ENCODE measurements around the gene RBM4B.

Gene RBM4B

GRCh38 chr11:66705587-66706335 lies 28.1 kb upstream of the RBM4B start:
- DNase-seq (ENCODE audit: low read depth, low spot score): no peak
- TF ChIP-seq SUZ12 (IDR thresholded peaks at IDR 0.05; ENCODE audit: extremely low read depth, insufficient read depth, insufficient read length) (no peak), ZNF274 (IDR thresholded peaks at IDR 0.05; ENCODE audit: low read depth, low read length) (no peak), YY1 (IDR thresholded peaks at IDR 0.05; ENCODE audit: insufficient read depth, insufficient read length) (no peak)
- peaks cover 13% of the 10 kb centered on the region for H3K4me1 ChIP-seq (ENCODE audit: insufficient read depth, insufficient read length)
- H3K4me3 ChIP-seq (ENCODE audit: insufficient read length, low read depth): no peak overlapping the region
- H3K36me3 ChIP-seq (ENCODE audit: insufficient read depth, insufficient read length, low read length): peaks cover 79% of the 10 kb centered on the region
- no peaks in the 10 kb centered on the region for H3K9me3 ChIP-seq (ENCODE audit: insufficient read depth, low read length)
- no peaks in the 10 kb centered on the region for H3K27me3 ChIP-seq (ENCODE audit: insufficient read depth, insufficient read length)
- no peak overlapping the region for H3K9ac ChIP-seq (ENCODE audit: insufficient read length, low read depth)

- DNase-seq (ENCODE audit: low read depth, low spot score): no peak
- no peaks in the 10 kb centered on the region for H3K27me3 ChIP-seq (ENCODE audit: insufficient read depth, insufficient read length)
- H3K36me3 ChIP-seq (ENCODE audit: insufficient read depth, insufficient read length, low read length): peaks cover 80% of the 10 kb centered on the region
- H3K4me3 ChIP-seq (ENCODE audit: insufficient read length, low read depth): no peak overlapping the region
- H3K4me1 ChIP-seq (ENCODE audit: insufficient read depth, insufficient read length): peaks cover 13% of the 10 kb centered on the region
- peak overlapping the region; percentile 18 for H3K9ac ChIP-seq (ENCODE audit: insufficient read length, low read depth)
- H3K9me3 ChIP-seq (ENCODE audit: insufficient read depth, low read length): no peaks in the 10 kb centered on the region
- TF ChIP-seq ZNF274 (IDR thresholded peaks at IDR 0.05; ENCODE audit: low read depth, low read length): no peak
- TF ChIP-seq SUZ12 (IDR thresholded peaks at IDR 0.05; ENCODE audit: extremely low read depth, insufficient read depth, insufficient read length): no peak
- TF ChIP-seq YY1 (IDR thresholded peaks at IDR 0.05; ENCODE audit: insufficient read depth, insufficient read length): no peak
Measured at GRCh38 chr11:66704659-66705360, 27.1 kb upstream of the RBM4B start.

GRCh38 chr11:66701432-66702240 lies 23.9 kb upstream of the RBM4B start:
- peaks cover 13% of the 10 kb centered on the region for H3K4me1 ChIP-seq (ENCODE audit: insufficient read depth, insufficient read length)
- H3K36me3 ChIP-seq (ENCODE audit: insufficient read depth, insufficient read length, low read length): peaks cover 82% of the 10 kb centered on the region
- TF ChIP-seq YY1 (IDR thresholded peaks at IDR 0.05; ENCODE audit: insufficient read depth, insufficient read length): no peak
- no peak for DNase-seq (ENCODE audit: low read depth, low spot score)
- H3K4me3 ChIP-seq (ENCODE audit: insufficient read length, low read depth): no peak overlapping the region
- no peaks in the 10 kb centered on the region for H3K9me3 ChIP-seq (ENCODE audit: insufficient read depth, low read length)
- H3K27me3 ChIP-seq (ENCODE audit: insufficient read depth, insufficient read length): no peaks in the 10 kb centered on the region
- no peak overlapping the region for H3K9ac ChIP-seq (ENCODE audit: insufficient read length, low read depth)

GRCh38 chr11:66700742-66701141 lies 23.1 kb upstream of the RBM4B start:
- no peak for DNase-seq (ENCODE audit: low read depth, low spot score)
- peaks cover 84% of the 10 kb centered on the region for H3K36me3 ChIP-seq (ENCODE audit: insufficient read depth, insufficient read length, low read length)
- H3K9me3 ChIP-seq (ENCODE audit: insufficient read depth, low read length): no peaks in the 10 kb centered on the region
- no peak overlapping the region for H3K9ac ChIP-seq (ENCODE audit: insufficient read length, low read depth)
- H3K4me3 ChIP-seq (ENCODE audit: insufficient read length, low read depth): no peak overlapping the region
- no peak for TF ChIP-seq YY1 (IDR thresholded peaks at IDR 0.05; ENCODE audit: insufficient read depth, insufficient read length)
- no peak for TF ChIP-seq SUZ12 (IDR thresholded peaks at IDR 0.05; ENCODE audit: extremely low read depth, insufficient read depth, insufficient read length)
- TF ChIP-seq ZNF274 (IDR thresholded peaks at IDR 0.05; ENCODE audit: low read depth, low read length): no peak
- no peaks in the 10 kb centered on the region for H3K27me3 ChIP-seq (ENCODE audit: insufficient read depth, insufficient read length)
- peaks cover 13% of the 10 kb centered on the region for H3K4me1 ChIP-seq (ENCODE audit: insufficient read depth, insufficient read length)

- Histone ChIP-seq H3K4me3 (ENCODE audit: insufficient read length, low read depth) (no peak overlapping the region), H3K36me3 (ENCODE audit: insufficient read depth, insufficient read length, low read length) (peaks cover 84% of the 10 kb centered on the region), H3K4me1 (ENCODE audit: insufficient read depth, insufficient read length) (peaks cover 10% of the 10 kb centered on the region), H3K9me3 (ENCODE audit: insufficient read depth, low read length) (no peaks in the 10 kb centered on the region), H3K9ac (ENCODE audit: insufficient read length, low read depth) (no peak overlapping the region), H3K27me3 (ENCODE audit: insufficient read depth, insufficient read length) (no peaks in the 10 kb centered on the region)
- no peak for TF ChIP-seq ZNF274 (IDR thresholded peaks at IDR 0.05; ENCODE audit: low read depth, low read length)
- no peak for TF ChIP-seq SUZ12 (IDR thresholded peaks at IDR 0.05; ENCODE audit: extremely low read depth, insufficient read depth, insufficient read length)
- no peak for DNase-seq (ENCODE audit: low read depth, low spot score)
Measured at GRCh38 chr11:66700337-66700736, 22.6 kb upstream of the RBM4B start.

- no peak overlapping the region for H3K9ac ChIP-seq (ENCODE audit: insufficient read length, low read depth)
- H3K4me3 ChIP-seq (ENCODE audit: insufficient read length, low read depth): no peak overlapping the region
- TF ChIP-seq ZNF274 (IDR thresholded peaks at IDR 0.05; ENCODE audit: low read depth, low read length): no peak
- TF ChIP-seq SUZ12 (IDR thresholded peaks at IDR 0.05; ENCODE audit: extremely low read depth, insufficient read depth, insufficient read length): no peak
Measured at GRCh38 chr11:66698491-66698890, 20.8 kb upstream of the RBM4B start.

GRCh38 chr11:66697988-66698387 lies 20.3 kb upstream of the RBM4B start:
- DNase-seq (ENCODE audit: low read depth, low spot score): no peak
- Histone ChIP-seq H3K9me3 (ENCODE audit: insufficient read depth, low read length) (no peaks in the 10 kb centered on the region), H3K36me3 (ENCODE audit: insufficient read depth, insufficient read length, low read length) (peaks cover 86% of the 10 kb centered on the region), H3K9ac (ENCODE audit: insufficient read length, low read depth) (no peak overlapping the region), H3K27me3 (ENCODE audit: insufficient read depth, insufficient read length) (no peaks in the 10 kb centered on the region), H3K4me1 (ENCODE audit: insufficient read depth, insufficient read length) (no peaks in the 10 kb centered on the region), H3K4me3 (ENCODE audit: insufficient read length, low read depth) (no peak overlapping the region)
- TF ChIP-seq ZNF274 (IDR thresholded peaks at IDR 0.05; ENCODE audit: low read depth, low read length) (no peak), SUZ12 (IDR thresholded peaks at IDR 0.05; ENCODE audit: extremely low read depth, insufficient read depth, insufficient read length) (no peak), YY1 (IDR thresholded peaks at IDR 0.05; ENCODE audit: insufficient read depth, insufficient read length) (no peak)

More at GRCh38 chr11:66698491-66698890, 20.8 kb upstream of the RBM4B start:
- Histone ChIP-seq H3K4me1 (ENCODE audit: insufficient read depth, insufficient read length) (no peaks in the 10 kb centered on the region), H3K36me3 (ENCODE audit: insufficient read depth, insufficient read length, low read length) (peaks cover 81% of the 10 kb centered on the region), H3K27me3 (ENCODE audit: insufficient read depth, insufficient read length) (no peaks in the 10 kb centered on the region), H3K9me3 (ENCODE audit: insufficient read depth, low read length) (no peaks in the 10 kb centered on the region)
- DNase-seq (ENCODE audit: low read depth, low spot score): no peak
